Neural cell (in vitro differentiated cells): ENCODE data around the gene CD180.

Experiments used
- EZH2 ChIP-seq: fragments of 200-600, 300-800 bp; shearing (Covaris generic), sonication (generic); IDR thresholded peaks from 2 replicates; pipeline ENCODE4 v1.6.1; 2014; ENCODE audit warnings: antibody characterized with exemption, low read length, borderline replicate concordance, mild to moderate bottlenecking; ENCODE audit not compliant: insufficient read depth, poor library complexity, severe bottlenecking
- MXI1 ChIP-seq: fragments of 450-650 bp; conservative IDR thresholded peaks from 2 replicates; pipeline ENCODE4 v1.6.1; 2014; ENCODE audit warnings: antibody characterized with exemption, mild to moderate bottlenecking; ENCODE audit not compliant: poor library complexity, severe bottlenecking
- POLR2AphosphoS5 ChIP-seq: IDR thresholded peaks from 2 replicates; pipeline ENCODE4 v1.6.1; 2012
- RAD21 ChIP-seq: fragments of 450-650 bp; conservative IDR thresholded peaks from 2 replicates; pipeline ENCODE4 v1.6.1; 2014; ENCODE audit warnings: antibody characterized with exemption, mild to moderate bottlenecking, moderate library complexity
- TF ChIP-seq, protein P1 (sequence below): fragments of 450-650 bp; IDR thresholded peaks from 2 replicates; pipeline ENCODE4 v1.5.1; 2014; ENCODE audit warnings: antibody characterized with exemption, mild to moderate bottlenecking, moderate library complexity; ENCODE audit not compliant: poor library complexity, severe bottlenecking

DNA sequence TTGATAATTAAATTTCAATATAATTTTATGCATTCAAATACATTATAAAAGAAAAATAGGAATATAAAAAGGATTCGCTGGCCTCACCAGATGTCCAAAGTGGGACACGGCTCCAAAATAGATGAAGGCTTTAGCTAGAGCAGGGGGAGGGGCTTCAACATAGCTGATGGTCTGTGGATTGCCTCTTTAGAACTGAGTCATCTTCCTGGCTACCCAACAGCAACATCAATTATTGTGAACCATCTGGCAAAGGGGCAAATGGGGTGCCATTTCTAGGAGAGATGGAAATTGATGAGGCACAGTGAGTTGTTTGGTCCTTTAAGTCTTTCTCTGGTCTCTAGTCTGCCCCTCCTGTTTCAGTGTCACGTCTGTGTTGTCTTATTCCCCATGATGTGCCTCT is 44.2 kb upstream of the CD180 start:
- TF ChIP-seq, protein P1, sequence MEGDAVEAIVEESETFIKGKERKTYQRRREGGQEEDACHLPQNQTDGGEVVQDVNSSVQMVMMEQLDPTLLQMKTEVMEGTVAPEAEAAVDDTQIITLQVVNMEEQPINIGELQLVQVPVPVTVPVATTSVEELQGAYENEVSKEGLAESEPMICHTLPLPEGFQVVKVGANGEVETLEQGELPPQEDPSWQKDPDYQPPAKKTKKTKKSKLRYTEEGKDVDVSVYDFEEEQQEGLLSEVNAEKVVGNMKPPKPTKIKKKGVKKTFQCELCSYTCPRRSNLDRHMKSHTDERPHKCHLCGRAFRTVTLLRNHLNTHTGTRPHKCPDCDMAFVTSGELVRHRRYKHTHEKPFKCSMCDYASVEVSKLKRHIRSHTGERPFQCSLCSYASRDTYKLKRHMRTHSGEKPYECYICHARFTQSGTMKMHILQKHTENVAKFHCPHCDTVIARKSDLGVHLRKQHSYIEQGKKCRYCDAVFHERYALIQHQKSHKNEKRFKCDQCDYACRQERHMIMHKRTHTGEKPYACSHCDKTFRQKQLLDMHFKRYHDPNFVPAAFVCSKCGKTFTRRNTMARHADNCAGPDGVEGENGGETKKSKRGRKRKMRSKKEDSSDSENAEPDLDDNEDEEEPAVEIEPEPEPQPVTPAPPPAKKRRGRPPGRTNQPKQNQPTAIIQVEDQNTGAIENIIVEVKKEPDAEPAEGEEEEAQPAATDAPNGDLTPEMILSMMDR, result no peak
- no peak for TF ChIP-seq POLR2AphosphoS5
- no peak for TF ChIP-seq EZH2
- TF ChIP-seq RAD21, result no peak
- TF ChIP-seq MXI1, result no peak
